ENCODE measurements around the gene SAMD13.

SAMD13 gene

DNA sequence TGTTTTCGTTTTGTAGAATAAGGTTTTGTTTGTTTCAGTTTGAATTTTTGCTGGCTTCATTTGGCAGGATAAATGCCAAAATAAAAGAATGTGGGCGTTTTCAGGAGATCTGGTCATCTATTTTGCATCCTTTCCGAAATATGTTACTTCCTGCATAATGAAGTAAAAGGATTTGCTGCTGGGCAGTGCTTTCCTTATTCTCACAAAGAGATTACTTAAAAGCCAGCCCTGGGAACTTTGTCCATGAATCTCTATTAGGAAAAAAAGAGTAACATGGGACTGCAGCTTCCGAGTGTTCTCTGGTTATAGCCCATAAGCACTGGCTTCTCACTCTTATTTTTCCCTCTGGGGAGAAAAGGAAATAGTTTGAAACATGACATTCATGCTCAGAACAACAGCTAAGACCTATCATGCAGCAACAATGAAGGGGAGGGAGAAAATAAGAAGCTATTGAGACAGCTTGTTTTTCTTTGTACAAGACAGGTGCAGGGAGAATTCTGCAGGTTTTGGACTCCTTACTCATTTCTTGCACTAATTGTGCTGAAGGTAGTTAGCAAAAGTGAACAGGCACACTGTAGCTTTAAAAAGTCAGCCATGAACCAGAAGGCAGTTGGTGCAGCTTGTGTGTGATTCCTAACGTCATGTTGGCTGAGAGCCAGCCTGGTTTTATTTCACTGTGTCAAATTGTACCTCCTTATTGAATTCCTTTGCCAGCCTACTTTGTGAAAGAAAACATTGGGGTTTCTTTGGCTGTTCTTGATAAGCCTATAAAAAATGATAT is at the start of gene SAMD13:
TSS of gene SAMD13 (plus strand) at position 705 of the 781 bp plus-strand sequence. CDS start 1,527 bp downstream, outside the sequence.
- DNase-seq (ENCODE audit: low spot score) = peak; percentile 91

DNA sequence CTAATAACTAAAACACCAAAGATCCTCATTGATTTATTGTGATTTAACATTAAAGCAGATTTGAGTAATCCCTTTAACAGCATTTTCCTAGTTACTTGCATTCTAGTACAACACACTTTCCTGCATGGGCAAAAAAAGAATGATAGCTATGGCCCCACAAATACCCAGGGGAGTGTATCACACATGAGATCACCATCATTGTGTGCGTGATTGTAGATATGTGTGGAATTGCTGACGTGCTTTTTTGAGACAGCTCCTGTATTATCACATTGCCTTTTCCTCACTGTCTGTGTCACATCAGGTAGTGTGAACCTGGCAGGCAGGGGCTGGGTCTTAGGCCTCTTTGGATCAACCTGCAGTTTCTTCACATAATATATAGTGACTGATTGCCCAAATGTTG is 48.5 kb upstream of the SAMD13 start:
- no peak for DNase-seq (ENCODE audit: low spot score)

GRCh38 chr1:84253891-84254290 is 47.6 kb upstream of the SAMD13 start:
- DNase-seq (ENCODE audit: low spot score) = no peak

DNA sequence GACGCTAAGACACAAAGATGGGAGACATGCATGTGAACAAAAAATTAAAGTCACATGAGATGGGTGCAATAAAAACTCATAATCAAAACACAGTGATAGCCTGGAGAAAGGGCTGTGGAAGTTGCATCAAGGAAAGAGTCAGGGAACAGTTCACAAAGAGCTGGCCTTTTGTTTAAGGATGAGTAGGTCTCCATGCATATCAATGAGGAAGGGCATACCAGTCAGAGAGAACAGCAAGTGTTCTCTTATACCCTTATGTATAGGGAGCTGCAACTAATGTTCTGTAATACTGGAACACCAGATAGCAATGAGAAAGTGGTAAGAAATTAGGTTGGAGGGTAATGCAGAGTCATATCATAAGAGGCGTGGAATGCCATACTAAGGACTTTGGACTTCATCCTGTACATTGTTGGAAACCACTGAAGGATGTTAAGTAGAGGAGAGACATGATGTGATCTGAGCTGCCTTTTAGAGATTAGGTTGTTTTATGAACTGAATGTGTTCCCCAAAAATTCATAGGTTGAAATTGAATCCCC is 46.7 kb upstream of the SAMD13 start:
- no peak for DNase-seq (ENCODE audit: low spot score)

DNA sequence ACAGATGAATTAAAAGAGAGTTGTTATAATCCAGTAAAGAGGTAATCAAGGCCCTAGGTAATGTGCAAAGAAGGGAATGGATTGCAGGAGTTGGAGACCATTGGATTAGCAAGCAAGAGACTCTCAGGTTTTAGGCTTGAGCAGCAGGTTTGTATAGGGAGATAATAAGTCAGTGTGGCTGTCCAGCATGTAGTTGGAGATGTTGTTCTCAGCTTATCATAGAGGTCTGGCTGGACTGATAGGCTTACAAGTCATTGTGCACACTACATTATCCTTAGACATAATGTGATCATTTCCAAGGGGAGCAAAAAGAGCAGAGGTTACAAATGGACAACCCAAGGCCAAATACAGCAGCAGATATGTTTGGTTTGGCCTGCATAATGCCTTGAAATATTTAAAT is 45.9 kb upstream of the SAMD13 start:
- no peak for DNase-seq (ENCODE audit: low spot score)

GRCh38 chr1:84257617-84258016 is 43.9 kb upstream of the SAMD13 start:
- DNase-seq (ENCODE audit: low spot score) = no peak

DNA sequence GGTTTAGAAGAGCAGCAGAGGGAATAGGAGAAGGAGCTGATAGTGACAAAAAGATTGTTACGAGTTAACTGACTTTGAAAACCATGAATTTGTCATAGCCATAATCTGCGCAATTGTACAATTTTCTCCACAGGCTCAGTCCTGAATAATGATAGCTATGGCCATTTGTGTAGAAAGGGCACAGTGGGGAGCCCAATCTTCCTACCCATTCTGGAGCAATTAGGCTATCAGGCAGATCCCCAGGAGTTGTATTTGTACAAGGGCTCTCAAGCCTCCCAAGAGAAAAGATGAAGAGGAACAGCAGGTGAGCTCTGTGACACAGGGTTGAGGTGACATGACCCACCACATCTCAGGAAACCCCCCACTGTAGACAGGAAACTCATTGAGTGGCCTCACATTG is 42.1 kb upstream of the SAMD13 start:
- no peak for DNase-seq (ENCODE audit: low spot score)

GRCh38 chr1:84259989-84260388 is 41.5 kb upstream of the SAMD13 start:
- DNase-seq (ENCODE audit: low spot score) = no peak

- no peak for DNase-seq (ENCODE audit: low spot score)
Observed at GRCh38 chr1:84260852-84261518, 40.5 kb upstream of the SAMD13 start.

DNA sequence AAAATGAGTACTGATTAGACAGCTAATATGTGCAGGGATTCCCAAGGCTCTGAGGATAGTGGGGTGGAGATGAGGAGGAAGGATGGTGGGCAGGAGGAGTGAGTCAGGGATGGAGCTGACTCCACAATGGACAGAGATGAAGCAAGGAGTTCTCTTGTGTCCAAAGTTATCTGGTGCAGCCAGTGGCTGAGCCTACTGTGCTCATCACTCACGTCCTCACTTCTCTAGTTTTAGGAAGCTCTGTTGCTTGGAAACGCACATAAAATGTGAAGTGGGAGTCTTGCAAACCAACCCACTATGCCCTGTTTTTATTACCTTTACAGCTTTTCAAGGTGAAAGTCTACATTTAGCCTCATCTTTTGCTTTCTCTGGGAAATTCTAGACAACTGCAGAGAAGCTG is 36.5 kb upstream of the SAMD13 start:
- no peak for DNase-seq (ENCODE audit: low spot score)

GRCh38 chr1:84265867-84266266 is 35.6 kb upstream of the SAMD13 start:
- no peak for DNase-seq (ENCODE audit: low spot score)

DNA sequence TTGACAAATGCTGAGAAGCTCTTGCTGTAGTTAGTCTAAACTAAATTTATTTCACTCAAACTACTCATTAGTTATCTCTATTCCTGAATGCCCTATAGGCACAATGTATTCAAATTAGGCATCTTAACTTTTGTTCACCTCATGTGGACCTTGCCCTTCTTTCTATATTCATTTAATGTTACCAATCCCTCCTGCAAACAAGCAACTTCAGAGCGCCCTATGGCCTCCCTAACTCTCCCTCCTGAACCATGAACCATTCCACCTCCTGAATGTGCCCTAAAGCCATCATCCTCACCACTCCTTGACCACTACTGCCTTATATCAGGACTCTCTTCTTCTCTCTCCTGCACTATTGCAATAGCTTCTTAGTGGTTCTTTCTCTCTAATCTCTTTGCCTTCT is 34.8 kb upstream of the SAMD13 start:
- no peak for DNase-seq (ENCODE audit: low spot score)

DNA sequence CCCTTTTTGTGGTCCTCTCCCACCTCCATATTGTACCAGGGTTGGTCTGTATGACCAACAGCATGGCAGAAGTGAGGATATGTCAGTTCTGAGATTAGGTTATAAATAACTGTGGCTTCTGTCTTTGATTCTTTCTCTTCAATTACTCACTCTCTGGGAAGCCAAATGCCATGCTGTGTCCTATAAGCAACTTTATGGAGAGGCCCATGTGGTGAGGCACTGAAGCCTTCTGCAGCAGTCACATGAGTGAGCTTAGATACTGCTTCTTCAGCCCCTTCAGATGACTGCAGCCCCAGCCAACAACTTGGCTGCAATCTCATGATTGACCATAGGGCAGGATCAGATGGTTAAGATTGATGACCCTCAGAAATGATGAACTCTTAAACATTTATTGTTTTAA is 34.0 kb upstream of the SAMD13 start:
- DNase-seq (ENCODE audit: low spot score) = no peak

- DNase-seq (ENCODE audit: low spot score) = no peak
Observed at GRCh38 chr1:84268346-84268745, 33.2 kb upstream of the SAMD13 start.

GRCh38 chr1:84269306-84269705 is 32.2 kb upstream of the SAMD13 start:
- DNase-seq (ENCODE audit: low spot score) = no peak

- peak; percentile 81 for DNase-seq (ENCODE audit: low spot score)
Observed at GRCh38 chr1:84271441-84272151, 29.9 kb upstream of the SAMD13 start.

DNA sequence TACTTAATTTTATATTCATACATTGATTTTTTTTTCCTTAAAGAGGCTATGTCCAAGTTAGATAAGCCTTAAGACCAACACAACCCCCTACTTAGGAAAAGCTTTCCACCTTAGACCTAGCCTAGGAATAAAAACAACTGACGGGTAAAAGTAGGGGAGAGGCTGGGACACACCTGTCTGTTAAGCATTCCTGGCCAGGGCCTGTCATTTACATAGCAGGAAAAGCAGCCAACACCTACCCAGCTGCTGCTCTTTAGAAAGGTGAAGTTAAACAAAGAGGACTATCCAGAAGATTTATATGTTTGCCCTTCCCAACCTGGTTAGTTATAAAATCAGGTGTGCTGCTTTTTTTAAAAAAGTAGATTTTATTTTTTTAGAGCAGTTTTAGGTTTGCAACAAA is 29.1 kb upstream of the SAMD13 start:
- DNase-seq (ENCODE audit: low spot score) = no peak

DNA sequence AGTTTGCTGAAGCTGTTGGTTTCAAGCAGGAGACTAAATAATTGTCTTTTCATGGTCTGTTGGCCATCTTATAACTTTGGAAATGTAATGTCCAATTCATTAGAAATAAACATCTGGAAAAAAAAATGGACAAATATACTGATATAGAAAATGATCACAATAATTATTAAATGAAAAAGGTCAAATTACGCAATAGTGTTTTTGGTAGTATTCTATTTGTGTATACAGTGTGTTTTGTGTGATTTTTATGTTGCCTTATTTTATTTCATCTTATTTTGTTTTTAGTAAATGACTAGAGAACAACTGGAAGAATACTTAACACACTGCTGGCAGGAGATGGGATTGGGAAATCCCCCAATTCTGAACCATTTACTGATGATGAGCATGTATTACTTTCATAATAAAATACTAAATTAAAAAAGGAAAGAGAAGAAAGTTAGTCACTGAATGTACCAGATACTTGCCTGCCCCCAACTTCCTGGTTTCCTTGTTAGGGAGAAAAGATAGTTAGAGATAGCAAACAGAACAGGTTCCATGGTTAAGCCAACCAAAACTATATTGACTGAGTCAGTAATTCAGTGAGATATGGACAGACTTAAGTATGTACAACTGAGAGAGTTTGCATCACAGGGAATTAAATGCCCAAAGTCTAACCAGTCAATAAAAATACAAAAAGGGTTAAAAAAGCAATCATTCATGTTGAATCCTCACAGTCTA is 24.0 kb upstream of the SAMD13 start:
- no peak for DNase-seq (ENCODE audit: low spot score)

DNA sequence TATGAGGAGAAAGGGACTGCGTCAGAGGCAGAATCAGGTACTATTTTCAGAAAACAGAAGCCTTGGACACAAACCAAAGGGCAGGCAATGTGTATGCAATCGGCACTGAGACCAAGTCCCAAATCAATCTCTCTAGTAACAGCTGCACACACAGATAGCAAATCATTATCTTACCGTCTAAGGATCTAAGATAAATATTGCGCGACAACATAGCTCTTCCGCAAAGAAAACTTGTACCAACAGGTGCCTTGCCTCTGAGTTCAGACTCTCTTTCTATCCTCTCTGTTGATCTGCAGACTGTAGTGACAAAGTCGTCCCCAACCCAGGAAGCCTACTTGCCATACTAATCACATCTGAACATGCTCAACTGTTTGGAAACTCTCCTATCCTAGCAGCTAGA is 22.6 kb upstream of the SAMD13 start:
- DNase-seq (ENCODE audit: low spot score) = no peak

DNA sequence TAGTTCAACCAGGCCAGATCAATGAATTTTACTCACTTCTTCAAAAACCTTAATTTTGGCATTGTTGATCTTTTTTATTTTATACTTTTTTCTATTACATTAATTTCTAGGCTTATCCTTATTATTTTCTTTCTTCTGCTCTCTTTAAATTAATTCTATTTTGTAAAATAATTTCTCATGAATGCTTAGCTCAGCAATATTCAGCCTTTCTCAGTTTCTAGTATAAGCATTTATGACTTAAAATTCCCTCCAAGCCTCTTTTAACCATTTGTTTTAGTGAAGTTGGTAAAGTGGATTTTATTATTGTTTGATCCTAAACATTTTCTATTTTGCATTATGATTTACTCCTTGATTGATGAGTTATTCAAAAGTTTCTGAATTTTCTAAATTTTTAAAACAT is 20.6 kb upstream of the SAMD13 start:
- DNase-seq (ENCODE audit: low spot score) = no peak

GRCh38 chr1:84282780-84283333 is 18.7 kb upstream of the SAMD13 start:
- DNase-seq (ENCODE audit: low spot score) = no peak

DNA sequence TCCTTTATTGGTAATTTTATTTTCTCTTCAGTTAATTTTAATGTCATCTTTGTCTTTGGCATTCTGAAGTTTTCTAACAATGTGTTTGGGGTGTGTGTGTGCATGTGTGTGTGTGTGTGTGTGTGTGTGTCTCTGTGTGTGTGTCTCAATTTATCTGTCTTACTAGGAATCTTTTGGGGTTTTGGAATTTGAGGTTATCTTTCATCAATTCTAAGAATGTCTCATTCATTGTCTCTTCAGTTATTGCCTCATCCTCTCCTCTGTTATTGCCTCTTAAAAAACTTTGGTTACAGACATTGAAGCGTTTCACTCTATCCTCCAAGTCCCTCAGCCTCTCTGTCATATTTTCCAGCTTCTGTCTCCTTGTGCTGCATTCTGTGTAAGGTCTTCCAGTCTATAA is 18.1 kb upstream of the SAMD13 start:
- DNase-seq (ENCODE audit: low spot score) = no peak
